ENCODE results near the gene UBE2B.

DNA sequence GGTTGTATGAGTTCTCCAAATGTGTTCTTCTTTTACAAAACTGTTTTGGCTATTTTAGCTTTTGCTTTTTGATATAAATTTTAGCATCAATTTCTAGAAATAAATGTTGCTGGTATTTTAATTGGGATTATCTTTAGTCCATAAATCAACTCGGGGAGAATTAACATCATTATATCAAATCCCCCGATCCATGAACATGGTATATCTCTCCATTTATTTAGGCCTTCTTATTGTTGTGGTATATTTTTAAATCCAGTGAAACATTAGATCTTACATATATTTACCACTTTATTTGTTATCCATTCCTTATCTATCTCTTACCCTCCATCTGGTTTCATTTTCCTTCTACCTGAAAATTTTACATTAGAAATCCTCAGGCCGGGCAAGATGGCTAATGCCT, 47.6 kb downstream of the UBE2B start:
- TF ChIP-seq RAD21 (IDR thresholded peaks at IDR 0.05; ENCODE audit: low read depth) (no peak), TEAD4 (IDR thresholded peaks at IDR 0.05) (no peak), EGR1 (IDR thresholded peaks at IDR 0.05) (no peak), NFIC (IDR thresholded peaks at IDR 0.05) (no peak), EP300 (IDR thresholded peaks at IDR 0.05; ENCODE audit: borderline replicate concordance) (no peak), REST (IDR thresholded peaks at IDR 0.05; ENCODE audit: low read depth) (no peak), YY1 (IDR thresholded peaks at IDR 0.05; ENCODE audit: low read depth) (no peak), USF1 (IDR thresholded peaks at IDR 0.05) (no peak), CEBPB (IDR thresholded peaks at IDR 0.05) (no peak), ZBTB7A (IDR thresholded peaks at IDR 0.05; ENCODE audit: low read depth) (no peak)
- TF ChIP-seq, protein P1, sequence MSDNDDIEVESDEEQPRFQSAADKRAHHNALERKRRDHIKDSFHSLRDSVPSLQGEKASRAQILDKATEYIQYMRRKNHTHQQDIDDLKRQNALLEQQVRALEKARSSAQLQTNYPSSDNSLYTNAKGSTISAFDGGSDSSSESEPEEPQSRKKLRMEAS (IDR thresholded peaks at IDR 0.05) = no peak

All from Ishikawa (cell line).